Loucy (cell line): Measurements from ENCODE around the gene FTO.

ENCODE experiments used
- EZH2phosphoT487 ChIP-seq: fragments of 200-600 bp; IDR thresholded peaks from 2 replicates; pipeline ENCODE4 v1.6.1; 2018; ENCODE audit warnings: antibody characterized with exemption, mild to moderate bottlenecking, moderate library complexity, borderline replicate concordance
- TF ChIP-seq, protein P1 (sequence below): fragments of 200-600 bp; sonication (generic); conservative IDR thresholded peaks from 2 replicates; pipeline ENCODE4 v1.5.1; 2014; ENCODE audit warnings: mild to moderate bottlenecking, antibody characterized with exemption, low read length

DNA sequence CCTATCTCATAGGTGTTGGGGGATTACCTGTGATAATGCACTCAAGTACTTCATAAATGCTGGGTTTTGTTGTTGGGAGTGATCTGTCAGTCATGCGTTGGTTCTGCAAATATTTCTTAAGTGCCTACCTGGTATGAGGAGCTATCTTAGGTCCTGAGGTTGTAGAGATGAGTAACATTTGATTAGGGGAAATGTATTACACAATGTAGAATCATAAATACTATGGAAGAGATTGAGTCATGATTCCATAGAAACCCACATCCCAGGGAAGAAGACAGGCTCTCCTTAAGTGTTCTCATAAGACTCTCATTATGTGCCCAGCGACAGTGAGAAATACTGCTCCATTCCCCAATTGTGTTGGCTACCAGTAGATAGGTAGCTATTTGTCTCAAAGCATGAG is 240.1 kb downstream of the FTO start:
- TF ChIP-seq, protein P1, sequence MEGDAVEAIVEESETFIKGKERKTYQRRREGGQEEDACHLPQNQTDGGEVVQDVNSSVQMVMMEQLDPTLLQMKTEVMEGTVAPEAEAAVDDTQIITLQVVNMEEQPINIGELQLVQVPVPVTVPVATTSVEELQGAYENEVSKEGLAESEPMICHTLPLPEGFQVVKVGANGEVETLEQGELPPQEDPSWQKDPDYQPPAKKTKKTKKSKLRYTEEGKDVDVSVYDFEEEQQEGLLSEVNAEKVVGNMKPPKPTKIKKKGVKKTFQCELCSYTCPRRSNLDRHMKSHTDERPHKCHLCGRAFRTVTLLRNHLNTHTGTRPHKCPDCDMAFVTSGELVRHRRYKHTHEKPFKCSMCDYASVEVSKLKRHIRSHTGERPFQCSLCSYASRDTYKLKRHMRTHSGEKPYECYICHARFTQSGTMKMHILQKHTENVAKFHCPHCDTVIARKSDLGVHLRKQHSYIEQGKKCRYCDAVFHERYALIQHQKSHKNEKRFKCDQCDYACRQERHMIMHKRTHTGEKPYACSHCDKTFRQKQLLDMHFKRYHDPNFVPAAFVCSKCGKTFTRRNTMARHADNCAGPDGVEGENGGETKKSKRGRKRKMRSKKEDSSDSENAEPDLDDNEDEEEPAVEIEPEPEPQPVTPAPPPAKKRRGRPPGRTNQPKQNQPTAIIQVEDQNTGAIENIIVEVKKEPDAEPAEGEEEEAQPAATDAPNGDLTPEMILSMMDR: no peak
- TF ChIP-seq EZH2phosphoT487: no peak
